Gastrocnemius medialis (tissue), 4 donors: ENCODE results near the gene MRPL10.

Source experiments
- CTCF ChIP-seq, 5 experiments: fragments of 450-650 bp in 3 of 5; fragments of 200-600 bp in 2 of 5; sonication (generic) in 2 of 5; IDR thresholded peaks in 4 of 5; conservative IDR thresholded peaks in 1 of 5; 1 replicate in 4 of 5; 2 replicates in 1 of 5; pipeline ENCODE4 v1.5.1; 2016 to 2019; ENCODE audit warnings: antibody characterized with exemption in 5 of 5, mild to moderate bottlenecking in 3 of 5, moderate library complexity in 3 of 5
- POLR2A ChIP-seq, 2 donors: fragments of 450-650 bp; IDR thresholded peaks; one replicate each; pipeline ENCODE4 v1.6.1; 2017; ENCODE audit warnings: antibody characterized with exemption in 2 of 2, mild to moderate bottlenecking in 2 of 2, moderate library complexity in 2 of 2

- TF ChIP-seq CTCF (IDR thresholded peaks at IDR 0.05 in 4 of 5, conservative IDR thresholded peaks at IDR 0.05 in 1 of 5) (no peak), POLR2A (IDR thresholded peaks at IDR 0.05) (no peak)
These were observed 38.4 kb downstream of the MRPL10 start for GRCh38 chr17:47792979-47793378.
